Measurements from ENCODE around the gene TCFL5.
A peak's percentile ranks its signal among the peaks of the same experiment; 100 is the strongest.

Gene TCFL5

DNA sequence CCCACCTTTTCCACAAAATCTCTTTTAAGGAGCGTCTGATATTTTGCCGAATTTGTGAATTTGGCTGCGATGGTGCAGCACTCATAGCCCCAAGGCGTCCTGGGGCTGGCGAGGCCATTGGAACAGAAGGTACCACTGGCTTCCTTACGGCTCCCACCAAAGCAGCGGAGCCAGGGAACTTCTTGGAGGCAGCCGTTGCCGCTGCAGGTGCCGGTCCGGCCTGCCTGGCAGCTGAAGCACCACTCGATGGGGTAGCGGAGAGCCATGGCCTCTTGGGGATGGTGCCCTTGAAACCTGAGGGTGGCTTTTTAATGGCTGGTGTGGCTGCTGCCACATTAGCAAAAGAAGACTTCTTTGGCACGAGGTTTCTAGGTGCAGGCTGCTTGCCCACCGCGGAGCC is 34.9 kb upstream of the TCFL5 start:
- DNase-seq: no peak

DNA sequence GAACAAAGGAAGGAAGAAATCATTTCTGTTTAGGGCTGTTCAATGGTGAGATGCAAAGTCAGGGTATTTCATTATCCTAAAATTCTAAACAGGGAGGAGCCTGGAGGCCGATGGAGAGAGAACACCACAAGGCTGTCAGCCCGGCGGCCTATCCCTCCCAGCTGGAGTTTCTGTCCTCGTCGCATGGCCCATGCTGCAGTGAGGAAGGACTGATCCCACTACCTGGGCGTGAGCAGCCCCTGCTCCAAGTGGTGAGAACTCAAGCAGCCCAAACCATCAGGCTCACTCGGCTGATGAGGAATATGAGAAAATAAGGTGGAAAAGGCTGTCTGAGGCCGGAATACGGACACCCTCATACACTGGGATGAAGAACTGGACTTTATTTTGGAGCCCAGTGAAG is 33.9 kb upstream of the TCFL5 start:
- no peak for DNase-seq

DNA sequence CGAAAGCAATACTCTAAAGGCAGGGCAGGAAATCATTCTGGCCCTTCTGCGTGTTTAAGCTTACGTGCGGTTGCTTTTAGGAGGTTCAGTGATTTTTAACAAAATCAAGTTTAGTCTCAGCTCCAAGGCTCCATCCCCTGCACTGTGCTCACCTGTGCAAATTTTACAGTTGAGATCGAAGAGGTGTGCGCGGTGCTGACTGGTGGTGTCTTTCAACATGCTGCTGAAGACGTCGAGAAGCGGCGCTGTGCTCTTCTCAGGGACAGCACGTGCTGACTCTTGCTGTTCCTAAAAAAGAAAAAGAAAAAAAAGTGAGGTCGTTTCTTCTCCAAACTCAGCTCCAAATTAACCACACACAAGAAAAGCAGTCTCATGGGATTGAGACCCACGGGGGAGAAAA is 32.6 kb upstream of the TCFL5 start:
- no peak for DNase-seq

DNA sequence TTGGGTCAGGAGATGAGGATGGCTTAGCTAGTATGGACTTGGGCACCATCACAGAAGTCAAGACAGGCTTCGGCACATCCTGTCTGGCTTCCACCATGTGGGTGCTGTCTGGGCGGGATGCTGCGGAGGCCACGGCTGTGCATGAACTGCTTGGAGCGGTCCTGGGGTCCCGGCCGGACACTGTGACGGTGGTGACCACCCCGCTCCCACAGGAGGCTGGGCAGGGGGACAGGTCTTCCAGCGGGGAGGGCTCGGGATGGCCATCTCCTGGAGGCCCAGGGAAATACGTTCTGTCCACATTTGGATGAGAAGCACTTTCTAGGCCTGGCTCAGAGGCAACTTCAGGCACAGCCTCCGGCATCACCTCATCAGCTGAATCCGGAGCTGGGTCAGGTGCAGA is 32.1 kb upstream of the TCFL5 start:
- no peak for DNase-seq

DNA sequence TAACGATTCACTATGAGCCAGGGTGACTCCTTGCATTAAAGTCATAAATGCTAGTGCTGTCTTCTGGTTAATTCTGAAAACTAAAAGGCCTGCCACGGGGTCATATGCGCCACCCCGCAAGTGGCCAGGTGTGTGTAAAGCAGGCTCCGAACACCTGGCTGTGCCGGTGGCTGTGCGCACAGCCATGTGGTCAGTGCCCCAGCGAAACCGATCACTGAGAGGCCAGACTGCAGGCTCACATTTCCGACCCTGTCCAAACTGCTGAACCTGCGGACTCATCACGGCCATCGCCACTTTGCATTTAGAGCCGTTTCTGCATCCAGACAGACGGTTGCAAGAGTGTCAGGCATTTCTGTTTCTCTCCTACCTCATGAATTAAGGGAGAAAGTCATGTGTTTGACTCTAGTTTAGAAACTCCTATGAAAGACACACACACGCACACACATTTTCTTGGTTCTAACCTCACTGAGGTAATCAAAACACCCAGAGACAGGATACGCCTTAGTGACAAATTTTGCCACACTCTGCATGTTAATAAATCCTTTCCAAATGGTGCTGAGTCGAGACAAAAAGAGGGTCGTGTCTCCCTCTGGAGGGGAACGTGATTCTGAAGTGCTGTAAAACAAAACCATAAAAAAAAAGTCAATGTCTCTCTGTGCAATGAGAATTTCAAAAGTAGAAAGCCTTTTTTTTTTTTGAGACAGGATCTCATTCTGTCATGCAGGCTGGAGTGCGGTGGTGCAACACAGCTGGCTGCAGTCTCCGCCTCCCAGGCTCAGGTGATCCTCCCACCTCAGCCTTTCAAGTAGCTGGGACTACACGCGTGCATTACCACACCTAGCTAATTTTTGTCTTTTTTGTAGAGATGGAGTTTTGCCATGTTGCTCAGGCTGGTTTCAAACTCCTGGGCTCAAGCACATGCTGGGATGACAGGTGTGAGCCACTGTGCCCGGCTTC is 31.0 kb upstream of the TCFL5 start:
- no peak for DNase-seq

DNA sequence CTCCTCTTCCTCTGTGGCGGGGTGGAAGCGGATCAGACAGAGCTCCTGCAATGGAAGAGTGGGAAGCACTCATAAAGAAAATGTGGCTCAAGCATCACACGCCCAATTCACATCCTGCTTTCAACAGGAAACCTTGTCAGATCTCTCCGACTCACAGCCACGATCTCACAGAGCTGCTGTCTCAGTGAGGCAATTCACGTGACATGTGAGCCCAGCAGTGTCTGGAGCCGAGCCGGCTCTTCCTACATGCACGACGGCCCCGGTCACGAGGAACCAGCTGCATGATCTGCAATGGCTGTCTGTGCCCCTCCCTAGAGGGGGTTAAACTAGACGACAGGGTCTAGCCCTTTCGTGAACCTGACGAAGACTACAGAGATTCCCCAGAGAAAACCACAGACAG is 29.5 kb upstream of the TCFL5 start:
- no peak for DNase-seq

DNA sequence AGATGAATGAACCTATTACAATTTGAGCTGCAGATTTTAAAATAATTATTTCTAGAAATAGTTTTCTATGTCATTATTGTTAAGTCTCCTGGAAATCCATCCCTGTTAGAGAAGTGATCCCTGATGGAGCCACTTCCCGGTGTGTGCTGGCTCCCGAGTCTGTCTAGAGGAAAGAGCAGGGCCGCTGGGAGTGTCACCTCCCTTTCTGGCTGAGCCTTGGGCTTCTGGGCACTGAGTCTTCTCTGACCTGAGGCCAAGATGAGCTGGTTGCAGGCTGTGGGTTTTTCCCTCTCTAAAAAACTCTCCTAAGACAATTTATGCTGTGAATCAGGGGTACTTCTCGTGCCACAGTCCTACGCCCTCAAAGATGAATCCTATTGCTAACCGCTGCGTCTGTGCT is 28.8 kb upstream of the TCFL5 start:
- no peak for DNase-seq

DNA sequence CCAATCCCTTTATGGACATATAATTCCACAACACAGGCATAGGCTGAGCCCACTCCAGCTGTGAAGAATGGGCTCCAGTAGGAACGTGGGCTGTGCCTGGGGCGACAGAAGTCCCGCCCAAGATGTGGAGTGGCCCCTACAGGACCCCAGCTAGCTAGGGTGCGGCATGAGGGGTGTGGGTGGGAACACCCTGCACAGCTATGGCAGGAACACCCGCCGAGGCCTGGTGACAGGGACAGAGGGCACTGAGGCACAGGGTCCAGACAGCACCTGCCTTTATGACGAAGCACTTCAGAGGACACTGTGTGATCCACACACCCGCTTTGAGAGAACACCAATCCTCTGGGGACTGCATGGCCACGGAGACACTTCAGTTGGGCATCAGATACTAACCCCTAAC is 28.2 kb upstream of the TCFL5 start:
- DNase-seq: no peak

DNA sequence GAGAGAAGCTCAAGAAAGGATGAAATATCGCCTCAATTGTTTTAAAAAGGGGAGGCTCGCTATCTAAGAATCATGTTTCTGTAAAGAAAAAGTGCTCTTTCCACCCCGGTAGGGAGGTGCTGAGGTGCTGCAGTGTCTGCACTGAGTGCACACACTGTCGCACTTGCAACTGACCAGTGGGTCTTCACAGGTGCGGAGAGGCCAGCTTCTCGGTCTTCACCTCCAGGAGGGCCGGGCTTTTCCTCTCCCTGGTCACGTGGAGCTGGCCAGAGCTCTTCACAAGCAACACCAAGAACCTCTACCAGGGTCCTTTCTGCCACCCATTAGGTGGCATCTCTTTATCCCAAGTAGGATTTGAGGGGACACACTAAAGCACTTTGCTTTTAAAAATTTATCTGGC is 27.8 kb upstream of the TCFL5 start:
- no peak for DNase-seq

DNA sequence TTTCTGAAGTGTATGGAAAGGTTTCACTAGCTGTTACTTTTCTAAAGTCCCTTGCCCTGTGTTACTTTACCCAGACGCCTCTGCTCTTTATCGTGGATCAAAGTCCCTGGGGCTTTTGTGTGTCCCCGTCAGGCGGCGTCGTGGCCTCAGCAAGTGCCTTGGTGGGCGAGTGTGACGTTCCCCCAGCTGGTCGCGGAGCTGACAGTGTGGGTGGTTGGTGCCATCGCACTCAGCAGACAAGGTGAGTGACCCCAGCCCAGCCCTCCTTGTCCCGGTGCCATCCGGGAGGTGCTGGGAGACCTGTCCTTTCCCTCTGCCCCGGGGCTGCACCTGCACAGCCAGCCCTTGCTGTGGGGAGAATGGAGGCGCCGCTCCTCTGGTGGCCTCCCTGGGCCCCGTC is 27.3 kb upstream of the TCFL5 start:
- no peak for DNase-seq

DNA sequence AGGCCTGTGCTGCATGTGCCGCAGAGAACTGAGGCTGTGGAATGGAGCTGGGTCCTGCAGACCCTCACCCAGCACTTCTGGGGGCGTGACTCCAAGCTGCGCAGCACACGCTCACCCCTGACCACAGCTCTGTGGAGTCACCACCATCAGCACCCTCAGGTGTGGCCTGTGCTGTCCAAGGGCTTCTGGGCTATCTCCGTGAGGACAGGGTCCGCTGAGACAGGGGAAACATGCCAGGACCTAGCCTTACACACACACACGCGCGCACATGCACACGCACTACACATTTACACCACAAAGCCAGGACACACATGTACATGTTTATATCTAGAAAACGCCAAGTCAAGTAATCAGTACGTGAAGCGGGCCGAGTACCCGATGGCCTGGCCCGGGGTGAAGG is 26.8 kb upstream of the TCFL5 start:
- no peak for DNase-seq

DNA sequence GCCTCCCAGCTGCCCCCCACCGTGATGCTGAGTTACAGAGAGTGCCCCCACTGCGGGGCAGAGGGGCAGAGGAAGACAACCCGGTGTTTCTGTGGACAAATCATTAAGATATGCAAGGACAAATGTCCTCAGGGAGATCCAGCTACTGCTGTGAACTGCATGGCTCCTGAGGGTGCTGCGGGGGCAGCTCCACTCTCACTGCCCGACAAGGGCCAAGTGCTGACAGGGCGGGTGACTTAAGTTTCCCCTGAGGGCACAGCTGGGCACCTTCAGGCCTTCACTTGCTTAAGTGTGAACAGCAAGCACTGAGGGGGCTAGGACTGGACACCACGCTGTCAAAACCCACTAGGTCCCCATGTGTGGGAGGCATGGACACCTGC is 26.2 kb upstream of the TCFL5 start:
- DNase-seq: no peak

DNA sequence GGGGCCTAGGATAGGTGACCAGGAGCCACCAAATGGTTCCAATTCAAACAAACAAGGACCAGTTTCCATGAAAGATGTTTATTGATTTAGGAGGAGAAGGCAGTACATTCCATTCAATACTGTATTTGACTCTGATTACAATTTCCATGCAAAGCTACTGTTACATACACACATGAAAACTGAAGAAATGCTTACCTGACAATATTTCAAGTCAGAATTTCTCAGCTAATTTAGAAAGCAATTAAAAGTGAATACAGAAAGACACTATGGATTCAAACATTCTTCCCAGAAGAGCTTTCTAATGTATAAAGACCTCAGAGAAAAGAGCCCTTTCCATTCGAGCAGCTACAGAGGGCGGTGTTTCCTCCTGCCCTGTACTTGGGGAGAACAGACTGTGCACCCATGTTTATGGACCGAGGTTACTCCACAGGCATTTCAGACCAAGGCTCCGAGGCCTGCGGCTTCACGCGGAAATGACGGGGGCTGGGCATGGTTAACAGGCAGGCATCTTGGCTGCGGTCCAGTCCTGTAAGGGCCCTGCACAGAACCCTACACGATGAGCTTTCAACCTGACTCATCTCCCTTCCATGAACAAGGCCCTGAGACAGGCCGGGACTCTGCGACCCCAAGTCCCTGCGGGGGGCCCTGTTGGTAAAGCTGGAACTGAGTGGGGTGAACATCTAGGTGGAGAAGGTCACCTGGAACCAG is 25.7 kb upstream of the TCFL5 start:
- DNase-seq: peak in 1 of 58 donors; percentile 51

DNA sequence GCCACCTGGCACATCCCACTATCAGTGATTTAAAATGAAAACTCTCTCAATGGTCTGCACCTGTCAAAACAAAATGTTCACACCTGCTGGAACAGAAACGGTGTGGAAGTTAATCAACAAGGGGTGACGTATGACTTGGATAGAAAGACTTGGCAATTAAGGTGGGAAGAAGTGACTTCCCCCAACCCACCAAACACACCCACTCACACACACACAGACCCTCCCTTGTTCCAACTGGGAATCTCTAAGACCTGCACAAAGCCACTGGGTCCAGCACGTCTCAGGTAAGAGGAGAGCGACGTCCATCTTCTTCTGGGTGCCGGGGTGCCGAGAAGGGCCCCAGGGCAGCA is 25.1 kb upstream of the TCFL5 start:
- DNase-seq: no peak

DNA sequence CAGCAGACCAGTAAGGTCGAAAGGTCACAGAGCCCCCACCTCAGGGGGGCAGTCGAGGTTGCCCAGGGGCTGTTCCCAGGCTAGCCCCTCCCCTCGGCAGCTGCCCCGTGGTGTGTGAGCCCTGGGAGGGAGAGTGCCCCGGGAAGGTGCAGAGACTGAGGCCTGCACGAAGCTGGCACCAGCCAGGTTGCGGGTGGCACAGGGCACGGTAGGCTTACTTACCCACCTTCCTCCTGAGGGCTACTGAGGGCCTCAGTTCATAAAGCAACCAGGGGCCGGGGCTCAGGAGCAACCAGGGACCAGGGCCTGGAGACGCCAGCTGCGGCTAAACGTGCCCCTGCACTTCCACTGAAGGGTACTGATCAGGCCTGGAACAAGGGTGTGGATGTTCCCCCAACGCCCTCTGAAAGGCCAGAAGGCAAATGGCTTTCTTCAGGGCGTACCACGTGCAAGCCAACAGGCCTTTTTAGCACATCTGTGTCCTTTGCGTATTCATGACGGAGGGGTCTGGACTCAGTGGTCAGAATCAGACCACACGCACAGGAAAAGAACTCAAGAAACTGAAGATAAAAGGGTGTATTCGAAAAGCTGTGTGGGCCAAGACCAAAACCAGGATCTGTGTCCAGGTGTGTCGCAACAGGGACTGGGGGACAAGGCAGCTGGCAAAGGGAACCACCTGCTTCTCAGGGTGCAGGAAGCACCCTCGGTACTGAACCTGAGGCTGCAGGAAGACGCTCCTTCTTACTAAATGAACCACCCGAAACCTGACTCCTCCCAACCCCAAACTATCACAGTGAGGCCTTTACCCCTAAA is 24.5 kb upstream of the TCFL5 start:
- DNase-seq: no peak

DNA sequence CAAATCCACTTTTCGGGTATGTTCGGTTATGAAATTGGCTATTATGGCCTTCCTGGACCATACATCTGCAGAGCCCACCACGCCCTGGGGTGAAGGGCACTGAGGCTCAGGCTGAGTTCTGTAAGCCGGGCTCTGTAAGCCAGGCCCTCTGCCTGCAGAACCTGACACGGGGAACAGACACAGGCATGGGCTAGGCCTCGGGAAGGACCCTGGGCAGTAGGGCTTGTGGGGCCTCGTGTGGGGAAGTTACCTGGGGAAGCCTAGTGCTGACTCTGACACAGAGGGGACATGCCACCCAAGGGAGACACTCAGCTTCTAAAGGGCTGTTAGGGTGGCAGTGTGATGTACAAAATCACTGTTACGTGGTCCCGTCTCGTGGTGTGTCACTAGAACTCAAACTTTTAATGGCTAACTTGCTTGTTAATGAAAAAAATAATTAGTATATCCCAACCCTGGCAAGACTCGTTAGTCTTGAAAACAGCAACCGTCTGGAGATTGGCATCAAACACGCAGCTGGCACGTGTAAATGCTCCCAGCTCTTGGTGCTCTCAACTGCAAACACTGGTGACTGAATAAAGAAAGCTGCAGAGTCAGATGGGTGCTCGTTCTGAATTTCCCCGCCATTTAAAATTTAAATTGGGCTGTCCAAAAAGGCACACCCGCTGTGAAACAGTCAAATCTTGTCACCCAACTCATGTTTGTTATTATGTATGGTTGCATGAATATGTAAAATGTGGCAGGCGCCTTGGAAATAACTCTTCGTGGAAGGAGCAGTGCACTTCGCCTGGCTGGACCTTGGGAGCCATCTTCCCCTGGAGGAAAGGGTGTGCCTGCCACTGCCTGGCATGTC is 23.6 kb upstream of the TCFL5 start:
- DNase-seq: peak in 1 of 58 donors; percentile 35

DNA sequence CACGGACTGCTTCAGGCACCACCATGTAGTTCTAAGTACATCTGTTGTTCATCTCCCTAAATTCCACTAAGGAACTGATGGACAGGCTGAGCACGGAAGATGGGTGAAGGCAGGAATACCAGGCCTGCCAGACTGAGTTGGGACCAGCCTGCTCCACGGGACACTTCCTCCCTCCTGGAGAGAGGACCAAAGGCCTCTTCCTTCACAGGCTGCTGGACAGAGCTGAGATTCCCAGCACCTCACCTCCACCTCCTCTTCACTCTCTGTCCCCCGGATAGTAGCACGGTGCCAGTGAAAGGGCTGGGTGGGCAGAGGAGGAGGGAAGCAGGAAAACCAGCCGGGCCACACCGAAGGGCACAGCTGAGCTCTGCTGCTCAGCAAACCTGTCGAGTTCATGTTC is 22.9 kb upstream of the TCFL5 start:
- no peak for DNase-seq

DNA sequence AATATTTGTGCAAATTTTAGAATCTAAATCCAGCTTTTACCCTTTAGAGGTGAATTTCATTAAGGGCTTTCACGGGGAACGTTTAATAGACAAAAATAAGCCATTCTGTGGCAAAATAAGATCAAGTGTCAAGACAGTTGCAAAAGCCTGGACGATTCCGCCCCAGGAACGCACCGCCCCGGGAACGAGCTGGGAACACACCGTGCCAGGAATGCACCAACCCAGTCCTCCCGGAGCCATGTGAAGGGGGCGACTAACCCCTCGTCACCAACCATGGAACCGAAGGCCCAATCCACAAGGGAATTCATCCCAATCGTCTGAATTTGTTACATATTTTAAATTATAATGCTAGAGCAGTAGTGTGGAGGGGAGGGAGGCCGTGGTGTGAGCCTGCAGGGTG is 20.8 kb upstream of the TCFL5 start:
- no peak for DNase-seq

DNA sequence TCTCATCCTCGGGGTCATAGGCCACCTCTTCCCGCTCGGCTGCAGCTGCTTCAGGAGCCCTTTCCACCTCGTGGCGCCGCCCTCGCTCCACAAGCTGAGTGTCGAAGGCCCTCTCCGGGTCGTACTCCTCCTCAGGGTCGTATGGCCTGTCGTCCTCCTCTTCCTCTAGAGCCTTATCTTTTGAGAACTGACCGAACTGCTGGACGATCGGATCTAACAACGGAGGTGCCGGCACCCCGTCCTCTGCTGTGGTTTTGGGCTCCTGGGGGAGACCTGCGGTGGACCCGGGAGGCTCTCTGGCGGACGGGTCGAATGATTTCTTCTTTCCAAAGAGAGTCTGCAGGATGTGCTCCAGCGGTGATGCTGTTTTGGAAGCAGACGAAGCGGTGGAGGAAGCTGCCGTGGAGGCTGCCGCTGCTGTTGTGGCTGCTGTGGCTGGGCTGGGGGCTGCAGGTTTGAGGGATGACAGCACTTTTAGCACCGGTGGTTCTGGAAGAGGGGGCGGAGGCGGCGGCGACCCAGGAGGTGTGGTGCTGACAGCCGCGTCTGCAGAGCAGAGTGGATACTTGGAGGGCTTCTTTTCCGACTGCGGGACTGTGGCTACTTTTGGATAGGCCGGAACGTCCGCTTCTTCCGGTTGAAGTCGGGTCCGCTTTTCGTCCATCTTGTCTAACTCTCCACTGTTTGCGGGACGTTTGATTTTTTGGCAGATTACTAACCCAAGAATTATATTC is 20.2 kb upstream of the TCFL5 start:
- no peak for DNase-seq

DNA sequence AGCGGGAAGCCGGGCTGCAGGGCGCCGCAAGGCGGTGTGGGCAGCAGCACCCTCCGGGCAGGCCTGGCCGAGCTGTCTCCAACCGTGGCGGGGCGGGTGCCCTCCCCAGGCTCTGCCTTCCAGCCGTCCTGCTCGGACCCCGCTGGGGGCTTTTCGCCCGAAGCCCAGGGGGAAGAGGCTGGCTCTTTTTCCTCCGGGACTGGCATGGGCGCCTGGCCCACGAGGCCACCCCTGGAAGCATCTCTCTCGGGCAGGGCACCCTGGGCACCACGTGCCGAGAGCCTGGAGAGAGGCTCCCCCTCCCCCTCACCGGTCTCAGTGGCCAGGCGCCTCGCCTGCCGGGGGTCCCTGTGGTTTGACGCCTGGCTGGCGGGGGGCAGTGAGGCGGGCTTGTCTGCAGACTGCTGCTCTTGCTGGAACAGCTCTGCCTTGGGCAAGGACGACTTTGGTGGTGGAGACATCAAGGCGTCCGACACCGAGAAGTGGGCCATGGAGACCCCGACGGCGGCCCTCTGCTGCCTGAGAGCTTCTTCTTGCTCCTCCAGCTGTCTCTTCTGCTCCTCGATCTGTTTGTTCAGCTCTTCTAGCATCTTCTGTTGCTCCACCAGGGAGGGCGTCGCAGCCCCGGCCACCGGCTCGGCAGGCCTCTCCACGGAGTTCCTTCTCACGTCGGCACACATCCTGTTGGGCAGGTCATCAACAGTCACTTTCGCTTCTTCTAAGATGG is 19.5 kb upstream of the TCFL5 start:
- no peak for DNase-seq
